SK-N-SH (cell line): Measurements from ENCODE around the gene UBTF. TPM values are rescaled to one million over a fixed set of nuclear protein-coding genes. Genes with fewer than 3 reads are reported as not detected.

ENCODE experiments used
- CTCF ChIA-PET: fragments of 300-600, 350-600 bp; formaldehyde crosslinking; extraction: SDS; loops from one replicate; lab custom pipeline; 2021; lab: Yijun Ruan, JAX
- POLR2A ChIA-PET: fragments of 350-600 bp; sonication (Branson Sonifier 250); formaldehyde crosslinking; extraction: SDS; loops from one replicate; lab custom pipeline; 2020; ENCODE audit warnings: antibody characterized with exemption, inconsistent platforms; lab: Yijun Ruan, JAX
- DNase-seq: peaks from one replicate; pipeline ENCODE4 v3.0.0; 2012
- H2AFZ ChIP-seq: fragments of 200-600 bp; sonication (generic); 2 replicates; pipeline ENCODE4 v1.8.1; 2016; ENCODE audit warnings: antibody characterized with exemption, mild to moderate bottlenecking, low read depth
- H3F3A ChIP-seq: fragments of 200-600 bp; sonication (generic); replicated peaks from 2 replicates; pipeline ENCODE3; 2016; ENCODE audit warnings: antibody characterized with exemption, mild to moderate bottlenecking; ENCODE audit not compliant: insufficient read depth
- H3K27ac ChIP-seq, 2 experiments: fragments of 200-500 bp in 1 of 2; fragments of 200-600 bp in 1 of 2; sonication (Bioruptor generic) in 1 of 2; sonication (generic), shearing (Covaris generic) in 1 of 2; 2 replicates each; pipeline versions ENCODE4 v1.5.1 to v1.6.1; 2014 to 2016; ENCODE audit warnings: low read depth in 2 of 2, inconsistent platforms in 1 of 2, low read length in 1 of 2, mild to moderate bottlenecking in 1 of 2, mixed read lengths in 1 of 2
- H3K27me3 ChIP-seq: fragments of 200-600 bp; sonication (generic), shearing (Covaris generic); 2 replicates; pipeline ENCODE4 v1.6.1; 2016; ENCODE audit warnings: mixed run types; ENCODE audit not compliant: insufficient read depth
- H3K36me3 ChIP-seq, 2 experiments: fragments of 200-500 bp in 1 of 2; fragments of 200-600 bp in 1 of 2; sonication (Bioruptor generic) in 1 of 2; sonication (generic) in 1 of 2; replicated peaks in 1 of 2; 2 replicates each; pipeline versions ENCODE3 to v1.5.1; 2014 to 2016; ENCODE audit warnings: low read length in 1 of 2, mild to moderate bottlenecking in 1 of 2; ENCODE audit not compliant: insufficient read depth in 2 of 2, control insufficient read depth in 1 of 2
- H3K4me1 ChIP-seq, 2 experiments: fragments of 200-500 bp in 1 of 2; fragments of 200-600 bp in 1 of 2; sonication (Bioruptor generic) in 1 of 2; sonication (generic), shearing (Covaris generic) in 1 of 2; 2 replicates each; pipeline versions ENCODE4 v1.5.1 to v1.6.1; 2014 to 2016; ENCODE audit warnings: low read depth in 1 of 2, low read length in 1 of 2, mixed run types in 1 of 2; ENCODE audit not compliant: insufficient read depth in 2 of 2, control insufficient read depth in 1 of 2
- H3K4me2 ChIP-seq: fragments of 200-600 bp; sonication (generic), shearing (Covaris generic); 2 replicates; pipeline ENCODE4 v1.6.1; 2017; ENCODE audit warnings: mixed run types
- H3K4me3 ChIP-seq, 2 experiments: fragments of 200-500 bp in 1 of 2; fragments of 200-600 bp in 1 of 2; sonication (Bioruptor generic) in 1 of 2; sonication (generic), shearing (Covaris generic) in 1 of 2; 2 replicates each; pipeline versions ENCODE4 v1.5.1 to v1.8.1; 2014 to 2016; ENCODE audit warnings: low read depth in 2 of 2, inconsistent platforms in 1 of 2, low read length in 1 of 2, mild to moderate bottlenecking in 1 of 2, mixed read lengths in 1 of 2, moderate library complexity in 1 of 2
- H3K79me2 ChIP-seq: fragments of 200-600 bp; sonication (generic); 2 replicates; pipeline ENCODE4 v1.8.1; 2017; ENCODE audit warnings: mild to moderate bottlenecking; ENCODE audit not compliant: insufficient read depth
- H3K9ac ChIP-seq: fragments of 200-600 bp; sonication (generic); 2 replicates; pipeline ENCODE4 v1.6.1; 2017; ENCODE audit warnings: mixed run types
- H3K9me2 ChIP-seq: fragments of 200-600 bp; sonication (generic); 2 replicates; pipeline ENCODE4 v1.6.1; 2017; ENCODE audit warnings: mixed run types
- H3K9me3 ChIP-seq: fragments of 200-600 bp; sonication (generic); 2 replicates; pipeline ENCODE4 v1.6.1; 2017; ENCODE audit warnings: mixed run types, mild to moderate bottlenecking, moderate library complexity
- H4K20me1 ChIP-seq: fragments of 200-600 bp; sonication (generic); 2 replicates; pipeline ENCODE4 v1.6.1; 2017; ENCODE audit warnings: mild to moderate bottlenecking, mixed run types; ENCODE audit not compliant: insufficient read depth
- CTCF ChIP-seq: fragments of 200-600 bp; sonication (generic); IDR thresholded peaks from 2 replicates; pipeline ENCODE4 v1.6.1; 2017; ENCODE audit warnings: antibody characterized with exemption, mild to moderate bottlenecking, moderate library complexity
- ELF1 ChIP-seq: IDR thresholded peaks from 2 replicates; pipeline ENCODE4 v1.4.0; 2012
- EP300 ChIP-seq, 2 experiments: IDR thresholded peaks; 2 replicates each; pipeline versions ENCODE4 v1.4.0 to v1.6.1; 2012; ENCODE audit warnings: borderline replicate concordance in 1 of 2, low read depth in 1 of 2, low read length in 1 of 2
- FOXJ3 ChIP-seq: sonication (generic); formaldehyde crosslinking; IDR thresholded peaks from 2 replicates; pipeline ENCODE4 v1.5.1; 2020; ENCODE audit warnings: mild to moderate bottlenecking, missing genetic modification reagents
- FOXM1 ChIP-seq: IDR thresholded peaks from 2 replicates; pipeline ENCODE4 v1.4.0; 2012; ENCODE audit warnings: low read depth, mild to moderate bottlenecking
- IRF3 ChIP-seq: fragments of 150-350 bp; IDR thresholded peaks from 2 replicates; pipeline ENCODE4 v1.6.1; 2016; ENCODE audit warnings: mild to moderate bottlenecking, low read depth, low read length
- JUND ChIP-seq: IDR thresholded peaks from 2 replicates; pipeline ENCODE4 v1.4.0; 2012
- MEF2A ChIP-seq: IDR thresholded peaks from 2 replicates; pipeline ENCODE4 v1.4.0; 2012; ENCODE audit warnings: low read depth, borderline replicate concordance
- NFIC ChIP-seq: IDR thresholded peaks from 2 replicates; pipeline ENCODE4 v1.4.0; 2012; ENCODE audit warnings: borderline replicate concordance
- RAD21 ChIP-seq: IDR thresholded peaks from 2 replicates; pipeline ENCODE4 v1.6.1; 2012; ENCODE audit warnings: mild to moderate bottlenecking, low read length
- REST ChIP-seq: IDR thresholded peaks from 2 replicates; pipeline ENCODE4 v1.6.1; 2012; ENCODE audit warnings: mild to moderate bottlenecking, low read depth, low read length, moderate library complexity
- SIN3A ChIP-seq: IDR thresholded peaks from 2 replicates; pipeline ENCODE4 v1.6.1; 2012; ENCODE audit warnings: low read depth, mild to moderate bottlenecking, low read length, moderate library complexity, borderline replicate concordance
- SMC3 ChIP-seq: IDR thresholded peaks from 2 replicates; pipeline ENCODE4 v1.6.1; 2012; ENCODE audit warnings: low read depth, low read length, improper control_type of control experiment
- TEAD4 ChIP-seq: IDR thresholded peaks from 2 replicates; pipeline ENCODE4 v1.4.0; 2012; ENCODE audit warnings: mild to moderate bottlenecking, borderline replicate concordance; ENCODE audit not compliant: insufficient read depth
- WGBS: methylation state at CpG from one replicate; pipeline ENCODE4 v1.1.6; 2017; ENCODE audit warnings: low lambda C conversion rate; 5-methylcytosine and 5-hydroxymethylcytosine counted together
- polyA plus RNA-seq, 3 experiments: library from polyadenylated mRNA; depleted of rRNA; stranded (reverse); fragments of >200 nt; gene quantifications; 2 replicates each; pipeline ENCODE4 v1.2.3, GENCODE V29; 2012
- TF ChIP-seq, protein P1 (sequence below): IDR thresholded peaks from 2 replicates; pipeline ENCODE4 v1.4.0; 2012; ENCODE audit warnings: low read depth, borderline replicate concordance
- TF ChIP-seq, protein P2 (sequence below): IDR thresholded peaks from 2 replicates; pipeline ENCODE4 v1.4.0; 2012; ENCODE audit warnings: low read depth, borderline replicate concordance

The UBTF gene
- polyA plus RNA-seq, 1 of the 3 experiments (the other 2 are of a cell fraction), result 37.2 TPM

DNA sequence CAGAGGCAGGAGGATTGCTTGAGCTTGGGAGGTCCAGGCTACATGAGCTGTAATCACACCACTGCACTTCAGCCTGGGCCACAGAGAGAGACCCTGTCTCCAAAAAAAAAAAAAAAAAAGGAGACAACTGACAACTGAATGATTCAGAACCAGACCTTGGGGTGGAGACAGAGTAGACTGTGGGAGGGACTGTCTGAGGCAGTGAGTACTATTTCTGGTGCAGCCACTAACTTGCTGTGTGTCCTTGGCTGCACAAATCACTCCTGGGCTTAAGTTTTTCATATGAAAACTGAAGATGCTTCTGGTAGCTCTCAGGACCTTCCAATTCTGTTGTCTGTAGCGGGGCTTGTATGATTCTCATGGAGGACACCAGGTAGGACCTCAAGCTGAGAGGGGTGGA lies 43.2 kb downstream of the UBTF start:
- Histone ChIP-seq H3K27me3 (no peaks in the 10 kb centered on the region), H3K4me1 (no peaks in the 10 kb centered on the region), H3K27ac (no peak overlapping the region), H4K20me1 (no peaks in the 10 kb centered on the region), H3K4me2 (no peak overlapping the region), H2AFZ (no peak overlapping the region), H3K36me3 (peaks cover 0 to 4% of the 10 kb centered on the region in 2 experiments), H3K9me3 (no peaks in the 10 kb centered on the region), H3F3A (peaks cover 9% of the 10 kb centered on the region), H3K9ac (no peak overlapping the region), H3K4me3 (no peak overlapping the region), H3K9me2 (no peaks in the 10 kb centered on the region), H3K79me2 (peaks cover 2% of the 10 kb centered on the region; the same call in 1 of the 2 replicates)
- POLR2A ChIA-PET, result interaction anchor here (1.7 kb wide), 1 partner anchor 10 kb away, joined by 4 read pairs; the partner anchor contains the start of gene TMUB2
- whole genome bisulfite sequencing, result 100% methylated on average over 1 of the region's 1 CpG
- DNase-seq, result no peak
- CTCF ChIA-PET, result no interaction called here
- TF ChIP-seq SIN3A (no peak), FOXM1 (no peak), ELF1 (no peak), EP300 (IDR thresholded peaks at IDR 0.05; ENCODE audit: borderline replicate concordance in 1 of 2, low read depth in 1 of 2, low read length in 1 of 2) (no peak), SMC3 (no peak), MEF2A (no peak), TEAD4 (no peak), JUND (no peak)
- TF ChIP-seq, protein P1, sequence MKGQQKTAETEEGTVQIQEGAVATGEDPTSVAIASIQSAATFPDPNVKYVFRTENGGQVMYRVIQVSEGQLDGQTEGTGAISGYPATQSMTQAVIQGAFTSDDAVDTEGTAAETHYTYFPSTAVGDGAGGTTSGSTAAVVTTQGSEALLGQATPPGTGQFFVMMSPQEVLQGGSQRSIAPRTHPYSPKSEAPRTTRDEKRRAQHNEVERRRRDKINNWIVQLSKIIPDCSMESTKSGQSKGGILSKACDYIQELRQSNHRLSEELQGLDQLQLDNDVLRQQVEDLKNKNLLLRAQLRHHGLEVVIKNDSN, result no peak
- TF ChIP-seq, protein P2, sequence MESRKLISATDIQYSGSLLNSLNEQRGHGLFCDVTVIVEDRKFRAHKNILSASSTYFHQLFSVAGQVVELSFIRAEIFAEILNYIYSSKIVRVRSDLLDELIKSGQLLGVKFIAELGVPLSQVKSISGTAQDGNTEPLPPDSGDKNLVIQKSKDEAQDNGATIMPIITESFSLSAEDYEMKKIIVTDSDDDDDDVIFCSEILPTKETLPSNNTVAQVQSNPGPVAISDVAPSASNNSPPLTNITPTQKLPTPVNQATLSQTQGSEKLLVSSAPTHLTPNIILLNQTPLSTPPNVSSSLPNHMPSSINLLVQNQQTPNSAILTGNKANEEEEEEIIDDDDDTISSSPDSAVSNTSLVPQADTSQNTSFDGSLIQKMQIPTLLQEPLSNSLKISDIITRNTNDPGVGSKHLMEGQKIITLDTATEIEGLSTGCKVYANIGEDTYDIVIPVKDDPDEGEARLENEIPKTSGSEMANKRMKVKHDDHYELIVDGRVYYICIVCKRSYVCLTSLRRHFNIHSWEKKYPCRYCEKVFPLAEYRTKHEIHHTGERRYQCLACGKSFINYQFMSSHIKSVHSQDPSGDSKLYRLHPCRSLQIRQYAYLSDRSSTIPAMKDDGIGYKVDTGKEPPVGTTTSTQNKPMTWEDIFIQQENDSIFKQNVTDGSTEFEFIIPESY, result no peak

GRCh38 chr17:44174427-44174826 lies 45.0 kb downstream of the UBTF start:
- no peaks in the 10 kb centered on the region for H4K20me1 ChIP-seq
- peaks cover 0 to 4% of the 10 kb centered on the region in 2 experiments for H3K36me3 ChIP-seq
- ChIA-PET POLR2A (interaction anchor here (0.6 to 1.7 kb wide), 2 partner anchors 12 to 198 kb away, joined by 3 to 4 read pairs; partner anchors contain the start of gene TMUB2), CTCF (interaction anchor here (1.0 kb wide), 1 partner anchor 59 kb away, joined by 3 read pairs; no protein-coding TSS in a partner anchor)
- H3K27me3 ChIP-seq, result no peaks in the 10 kb centered on the region
- TF ChIP-seq IRF3 (no peak), REST (no peak), RAD21 (no peak), FOXJ3 (CRISPR knock-in tag) (no peak), ELF1 (no peak), CTCF (no peak), NFIC (no peak)
- no peak overlapping the region for H3K4me3 ChIP-seq
- no peak overlapping the region for H3K9ac ChIP-seq
- H3K9me3 ChIP-seq, result no peaks in the 10 kb centered on the region
- no peaks in the 10 kb centered on the region for H3K9me2 ChIP-seq
- peaks cover 2% of the 10 kb centered on the region; the same call in 1 of the 2 replicates for H3K79me2 ChIP-seq
- peaks cover 12% of the 10 kb centered on the region for H3F3A ChIP-seq
- H2AFZ ChIP-seq, result no peak overlapping the region
- H3K4me1 ChIP-seq, result peaks cover 7 to 8% of the 10 kb centered on the region in 2 experiments; a peak in 1 of 4 replicates
- no peak overlapping the region for H3K27ac ChIP-seq
- H3K4me2 ChIP-seq, result no peak overlapping the region
- DNase-seq, result no peak
- WGBS, result 94% methylated on average over 2 of the region's 2 CpGs
